HepG2 (cell line): ENCODE measurements around the gene CACNA2D1.

ENCODE experiments used
- ARNT2 ChIP-seq: sonication (generic); formaldehyde crosslinking; IDR thresholded peaks from 2 replicates; pipeline ENCODE4 v1.8.0; 2022; ENCODE audit warnings: mild to moderate bottlenecking, low read depth, missing genetic modification reagents, moderate library complexity
- EZH2 ChIP-seq: conservative IDR thresholded peaks from 2 replicates; pipeline ENCODE4 v1.6.1; 2012; ENCODE audit warnings: mild to moderate bottlenecking, low read depth, low read length, moderate library complexity
- FOSL2 ChIP-seq: sonication (generic); formaldehyde crosslinking; IDR thresholded peaks from 2 replicates; pipeline ENCODE4 v1.4.0; 2020; ENCODE audit warnings: missing genetic modification reagents
- MYC ChIP-seq: sonication (generic); formaldehyde crosslinking; IDR thresholded peaks from 2 replicates; pipeline ENCODE4 v1.9.0; 2021; ENCODE audit warnings: missing genetic modification reagents, borderline replicate concordance
- NCOA1 ChIP-seq: sonication (generic); formaldehyde crosslinking; IDR thresholded peaks from 2 replicates; pipeline ENCODE4 v1.9.0; 2021; ENCODE audit warnings: missing genetic modification reagents
- POLR2A ChIP-seq, 2 experiments: IDR thresholded peaks; 2 replicates each; pipeline ENCODE4 v1.6.1; 2011; ENCODE audit warnings: low read depth in 2 of 2, low read length in 2 of 2, mild to moderate bottlenecking in 1 of 2, moderate library complexity in 1 of 2; ENCODE audit not compliant: insufficient read depth in 1 of 2
- SNRNP70 ChIP-seq: fragments of 200-400 bp; formaldehyde crosslinking; IDR thresholded peaks from 2 replicates; pipeline ENCODE4 v1.6.1; 2017; ENCODE audit warnings: mild to moderate bottlenecking, low read depth, low read length, moderate library complexity

DNA sequence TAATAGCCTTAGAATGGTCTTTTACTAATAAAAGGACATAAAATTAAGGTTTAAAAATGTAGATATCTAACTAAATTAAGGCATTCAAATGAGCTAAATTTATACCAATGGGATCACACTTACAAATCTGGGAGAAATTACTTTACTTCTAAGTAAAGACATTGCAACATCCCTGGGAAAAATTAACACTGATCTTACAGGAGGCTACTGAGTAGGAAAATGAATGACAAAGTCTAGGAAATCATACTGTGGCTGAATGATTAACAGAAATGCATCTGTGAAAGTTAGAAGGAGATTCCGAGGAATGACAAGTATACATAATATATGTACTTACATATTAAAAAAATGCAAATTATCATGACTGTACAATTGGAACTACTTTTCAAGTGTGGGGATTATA lies 38.3 kb downstream of the CACNA2D1 start:
- TF ChIP-seq EZH2 (no peak), POLR2A (IDR thresholded peaks at IDR 0.05; ENCODE audit: insufficient read depth in 1 of 2, low read depth in 2 of 2, low read length in 2 of 2) (no peak), SNRNP70 (no peak), FOSL2 (CRISPR knock-in tag) (no peak), MYC (no peak), ARNT2 (CRISPR knock-in tag) (no peak), NCOA1 (no peak)
